Breast epithelium (tissue), 4 donors: ENCODE results near the gene HCFC1. TPM values are rescaled to one million over a fixed set of nuclear protein-coding genes. Genes with fewer than 3 reads are reported as not detected.

Source experiments
- DNase-seq, 2 donors: peaks; one replicate each; pipeline ENCODE4 v3.0.0-alpha.2; 2019; ENCODE audit warnings: low spot score in 2 of 2
- H3K27ac ChIP-seq, 2 donors: fragments of 200-600 bp; sonication (generic) in 1 of 2; one replicate each; pipeline ENCODE4 v1.5.1; 2016 to 2019; ENCODE audit warnings: mild to moderate bottlenecking in 1 of 2
- H3K27me3 ChIP-seq, 2 donors: fragments of 200-600 bp; sonication (generic) in 1 of 2; one replicate each; pipeline versions ENCODE4 v1.5.1 to v1.6.0; 2017 to 2019; ENCODE audit warnings: control low read depth in 1 of 2, mild to moderate bottlenecking in 1 of 2
- H3K36me3 ChIP-seq: fragments of 200-600 bp; one replicate; pipeline ENCODE4 v1.5.1; 2019
- H3K4me1 ChIP-seq, 2 donors: fragments of 200-600 bp; sonication (generic); one replicate each; pipeline ENCODE4 v1.5.1; 2016 to 2019; ENCODE audit warnings: control low read depth in 1 of 2
- H3K4me3 ChIP-seq, 3 donors: fragments of 200-600 bp; sonication (generic); 1 replicate in 2 of 3; 2 replicates in 1 of 3; pipeline ENCODE4 v1.5.1; 2016 to 2019; ENCODE audit warnings: mild to moderate bottlenecking in 3 of 3, moderate library complexity in 2 of 3
- H3K9me3 ChIP-seq, 2 donors: fragments of 200-600 bp; sonication (generic) in 1 of 2; one replicate each; pipeline ENCODE4 v1.5.1; 2016 to 2019; ENCODE audit warnings: control low read depth in 1 of 2
- CTCF ChIP-seq, 3 donors: fragments of 450-650 bp; IDR thresholded peaks; one replicate each; pipeline ENCODE4 v1.5.1; 2016 to 2017; ENCODE audit warnings: antibody characterized with exemption in 3 of 3, mild to moderate bottlenecking in 3 of 3, moderate library complexity in 3 of 3
- POLR2A ChIP-seq: fragments of 450-650 bp; IDR thresholded peaks from one replicate; pipeline ENCODE4 v1.6.1; 2016; ENCODE audit warnings: antibody characterized with exemption, mild to moderate bottlenecking, moderate library complexity
- POLR2AphosphoS5 ChIP-seq, 3 donors: sonication (generic); formaldehyde crosslinking; IDR thresholded peaks; one replicate each; pipeline ENCODE4 v1.6.1; 2017; ENCODE audit warnings: antibody characterized with exemption in 3 of 3
- intact Hi-C: fragments of 100-400 bp; cut with DNase I; formaldehyde crosslinking; loops from one replicate; pipeline ENCODE4 v1.15.1; 2023; ENCODE audit warnings: low total_unique reads
- total RNA-seq, 3 donors: library from RNA; depleted of rRNA; stranded (reverse); fragments of >200 nt; gene quantifications; one replicate each; pipeline ENCODE4 v1.1.0, GENCODE V29; 2016

HCFC1 gene
- total RNA-seq, 3 donors from 2014 or later, result 20.2 to 23.0 (median 22.6) TPM

- Histone ChIP-seq H3K36me3 (no peaks in the 10 kb centered on the region), H3K27ac (peak overlapping the region in 1 of 2 donors; percentile 48), H3K27me3 (peaks cover 0 to 54% of the 10 kb centered on the region in 2 donors), H3K4me3 (no peak overlapping the region), H3K9me3 (no peaks in the 10 kb centered on the region), H3K4me1 (no peaks in the 10 kb centered on the region)
- intact Hi-C loops, result no loop called here
- DNase-seq, result no peak
- TF ChIP-seq POLR2AphosphoS5 (IDR thresholded peaks at IDR 0.05) (no peak), POLR2A (no peak), CTCF (IDR thresholded peaks at IDR 0.05) (no peak)
These were observed 68.2 kb downstream of the HCFC1 start for GRCh38 chrX:153903238-153903980.

GRCh38 chrX:153902385-153902784 is 69.2 kb downstream of the HCFC1 start:
- Histone ChIP-seq H3K4me3 (no peak overlapping the region), H3K9me3 (no peaks in the 10 kb centered on the region), H3K36me3 (no peaks in the 10 kb centered on the region), H3K4me1 (no peaks in the 10 kb centered on the region), H3K27me3 (peaks cover 0 to 50% of the 10 kb centered on the region in 2 donors), H3K27ac (no peak overlapping the region)
- intact Hi-C loops, result no loop called here
- DNase-seq, result no peak
- TF ChIP-seq POLR2A (no peak), CTCF (IDR thresholded peaks at IDR 0.05) (no peak), POLR2AphosphoS5 (IDR thresholded peaks at IDR 0.05) (no peak)

GRCh38 chrX:153901753-153902140 is 69.9 kb downstream of the HCFC1 start:
- TF ChIP-seq POLR2AphosphoS5 (IDR thresholded peaks at IDR 0.05), result no peak
- TF ChIP-seq POLR2A, result no peak
- TF ChIP-seq CTCF (IDR thresholded peaks at IDR 0.05), result no peak
- no peaks in the 10 kb centered on the region for H3K9me3 ChIP-seq
- no peaks in the 10 kb centered on the region for H3K4me1 ChIP-seq
- DNase-seq, result no peak
- peaks cover 0 to 47% of the 10 kb centered on the region in 2 donors for H3K27me3 ChIP-seq
- H3K4me3 ChIP-seq, result no peak overlapping the region
- no peak overlapping the region for H3K27ac ChIP-seq
- H3K36me3 ChIP-seq, result no peaks in the 10 kb centered on the region
- intact Hi-C loops, result no loop called here

- intact Hi-C loops, result no loop called here
- no peak overlapping the region for H3K4me3 ChIP-seq
- H3K27ac ChIP-seq, result peak overlapping the region in 1 of 2 donors; percentile 25
- peak in 1 of 2 donors; percentile 32 for DNase-seq
- no peak for TF ChIP-seq POLR2A
- no peak for TF ChIP-seq CTCF (IDR thresholded peaks at IDR 0.05)
- TF ChIP-seq POLR2AphosphoS5 (IDR thresholded peaks at IDR 0.05), result no peak
- H3K27me3 ChIP-seq, result peaks cover 0 to 47% of the 10 kb centered on the region in 2 donors
- H3K9me3 ChIP-seq, result peaks cover 0 to 3% of the 10 kb centered on the region in 2 donors
- no peaks in the 10 kb centered on the region for H3K36me3 ChIP-seq
- no peaks in the 10 kb centered on the region for H3K4me1 ChIP-seq
These were observed 70.5 kb downstream of the HCFC1 start for GRCh38 chrX:153900831-153901752.

- Histone ChIP-seq H3K4me1 (no peaks in the 10 kb centered on the region), H3K4me3 (no peak overlapping the region), H3K9me3 (peaks cover 3 to 12% of the 10 kb centered on the region in 2 donors), H3K36me3 (no peaks in the 10 kb centered on the region), H3K27ac (no peak overlapping the region), H3K27me3 (peaks cover 0 to 25% of the 10 kb centered on the region in 2 donors)
- no peak for DNase-seq
- TF ChIP-seq POLR2A, result no peak
- TF ChIP-seq POLR2AphosphoS5 (IDR thresholded peaks at IDR 0.05), result no peak
- no peak for TF ChIP-seq CTCF (IDR thresholded peaks at IDR 0.05)
- intact Hi-C loops, result no loop called here
These were observed 73.7 kb downstream of the HCFC1 start for GRCh38 chrX:153897899-153898298.
